SU-DHL-6 (cell line): ENCODE results near the gene KLHL29.

Experiments
- EZH2phosphoT487 ChIP-seq: fragments of 200-600 bp; sonication (generic), shearing (Covaris generic); conservative IDR thresholded peaks from 2 replicates; pipeline ENCODE4 v1.6.1; 2018; ENCODE audit warnings: mild to moderate bottlenecking, antibody characterized with exemption, low read length, moderate library complexity, mixed read lengths
- TF ChIP-seq, protein P1 (sequence below): fragments of 200-600 bp; sonication (generic); IDR thresholded peaks from one replicate; pipeline ENCODE4 v1.5.1; 2017; ENCODE audit warnings: antibody characterized with exemption, mild to moderate bottlenecking, low read length, moderate library complexity; ENCODE audit not compliant: insufficient read depth, poor library complexity, severe bottlenecking

DNA sequence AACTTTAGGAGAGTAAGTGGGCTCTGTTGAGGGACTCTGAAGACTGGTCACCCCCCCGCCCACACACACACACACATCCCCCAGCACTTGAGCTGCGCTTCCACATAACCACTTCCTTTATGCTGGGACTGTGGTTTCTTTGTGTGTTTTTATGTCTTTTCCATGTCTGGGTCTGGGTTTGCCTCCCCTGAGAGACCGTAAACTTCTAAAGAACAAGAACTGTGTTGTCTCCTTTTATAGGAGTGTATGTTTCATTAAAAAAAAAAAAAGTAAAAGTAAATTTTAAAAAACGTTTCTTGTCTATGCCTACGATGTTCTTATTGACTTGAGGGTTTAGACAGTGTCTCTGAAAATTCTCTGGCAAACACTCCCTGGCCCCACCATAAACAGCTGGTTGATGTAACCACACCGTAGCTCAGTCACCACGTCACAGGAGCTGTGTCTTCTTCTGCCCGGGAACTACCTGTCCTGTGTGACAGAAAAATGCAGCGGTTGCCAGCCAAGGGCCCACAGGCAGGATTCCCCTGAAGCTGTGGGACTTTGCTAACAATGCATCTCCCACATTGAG is 68.0 kb downstream of the KLHL29 start:
- TF ChIP-seq, protein P1, sequence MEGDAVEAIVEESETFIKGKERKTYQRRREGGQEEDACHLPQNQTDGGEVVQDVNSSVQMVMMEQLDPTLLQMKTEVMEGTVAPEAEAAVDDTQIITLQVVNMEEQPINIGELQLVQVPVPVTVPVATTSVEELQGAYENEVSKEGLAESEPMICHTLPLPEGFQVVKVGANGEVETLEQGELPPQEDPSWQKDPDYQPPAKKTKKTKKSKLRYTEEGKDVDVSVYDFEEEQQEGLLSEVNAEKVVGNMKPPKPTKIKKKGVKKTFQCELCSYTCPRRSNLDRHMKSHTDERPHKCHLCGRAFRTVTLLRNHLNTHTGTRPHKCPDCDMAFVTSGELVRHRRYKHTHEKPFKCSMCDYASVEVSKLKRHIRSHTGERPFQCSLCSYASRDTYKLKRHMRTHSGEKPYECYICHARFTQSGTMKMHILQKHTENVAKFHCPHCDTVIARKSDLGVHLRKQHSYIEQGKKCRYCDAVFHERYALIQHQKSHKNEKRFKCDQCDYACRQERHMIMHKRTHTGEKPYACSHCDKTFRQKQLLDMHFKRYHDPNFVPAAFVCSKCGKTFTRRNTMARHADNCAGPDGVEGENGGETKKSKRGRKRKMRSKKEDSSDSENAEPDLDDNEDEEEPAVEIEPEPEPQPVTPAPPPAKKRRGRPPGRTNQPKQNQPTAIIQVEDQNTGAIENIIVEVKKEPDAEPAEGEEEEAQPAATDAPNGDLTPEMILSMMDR: no peak
- no peak for TF ChIP-seq EZH2phosphoT487
